Measurements from ENCODE around the gene MAPK8IP2. TPM values are rescaled to one million over a fixed set of nuclear protein-coding genes. Genes with fewer than 3 reads are reported as not detected.

MAPK8IP2 gene
- total and polyA plus RNA-seq, 2 of the 4 experiments (the other 2 are of a cell fraction) = under 0.01 to 0.14 TPM

DNA sequence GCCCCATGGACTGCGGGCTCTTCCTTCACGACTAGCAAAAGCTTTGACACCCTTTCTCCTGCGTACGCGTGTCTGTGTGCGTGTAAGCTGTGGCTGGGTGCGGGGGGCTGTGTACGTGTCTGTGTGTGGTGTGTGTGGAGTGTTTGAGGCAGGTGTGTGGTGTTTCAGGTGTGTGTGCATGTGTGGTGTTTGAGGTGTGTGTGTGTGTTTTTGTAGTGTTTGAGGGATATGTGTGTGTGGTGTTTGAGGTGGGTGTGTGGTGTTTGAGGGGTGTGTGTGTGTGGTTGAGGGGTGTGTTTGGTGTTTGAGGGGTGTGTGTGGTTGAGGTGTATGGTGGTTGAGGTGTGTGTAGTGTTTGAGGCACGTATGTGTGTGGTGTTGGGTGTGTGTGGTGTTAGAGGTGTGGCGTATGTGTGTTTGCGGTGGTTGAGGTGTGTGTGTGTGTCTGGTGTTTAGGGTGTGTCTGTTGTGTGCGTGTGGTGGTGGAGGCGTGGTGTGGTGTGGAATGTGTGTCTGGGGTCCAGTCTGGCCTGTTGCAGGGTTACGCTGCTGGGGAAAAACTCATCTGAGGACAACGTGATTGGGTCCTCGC lies 28.0 kb downstream of the MAPK8IP2 start:
- Histone ChIP-seq H3K79me1 (ENCODE audit: low read depth in 1 of 2, low read length in 2 of 2) (peaks cover 6 to 24% of the 10 kb centered on the region in 2 experiments; a peak in 2 of 4 replicates), H3K18ac (ENCODE audit: low read depth, low read length) (0 out of 2 replicates have a peak overlapping the region, but pooled peaks have one; percentile 5), H3K23ac (ENCODE audit: low read depth, low read length) (peak overlapping the region; percentile 91), H2AK9ac (replicated peaks; ENCODE audit: low read depth, low read length, poor library complexity) (peak overlapping the region; percentile 89), H3K14ac (replicated peaks; ENCODE audit: low read depth, low read length) (peak overlapping the region; percentile 93), H3K9me1 (ENCODE audit: insufficient read depth, low read length) (peaks cover 9% of the 10 kb centered on the region), H3K4me3 (ENCODE audit: insufficient read depth, low read depth, low read length) (peak overlapping the region; percentile 89), H4K20me1 (ENCODE audit: insufficient read depth, low read length) (0 out of 2 replicates have a peak, but pooled peaks cover 4% of the 10 kb centered on the region), H3K4ac (ENCODE audit: low read depth, low read length) (peak overlapping the region; percentile 87), H3K4me1 (ENCODE audit: control insufficient read depth, insufficient read depth, low read length) (peaks cover 9% of the 10 kb centered on the region; the same call in 1 of the 2 replicates), H4K8ac (ENCODE audit: low read depth in 2 of 2, low read length in 2 of 2) (peak overlapping the region; percentile 22 to 89; a peak in 2 of 4 replicates), H2BK5ac (ENCODE audit: low read depth, low read length, poor library complexity, severe bottlenecking) (peak overlapping the region; percentile 46), H4K91ac (ENCODE audit: insufficient read depth, low read depth, low read length) (peak overlapping the region; percentile 47), H3K36me3 (ENCODE audit: control insufficient read depth, insufficient read depth, low read length) (peaks cover 2% of the 10 kb centered on the region; the same call in 1 of the 2 replicates), H4K5ac (ENCODE audit: low read depth, low read length) (peak overlapping the region; percentile 4), H2BK15ac (ENCODE audit: low read depth, low read length) (peak overlapping the region; percentile 65; the same call in 1 of the 3 replicates), H3K9me3 (ENCODE audit: control insufficient read depth, insufficient read depth, low read length) (no peaks in the 10 kb centered on the region), H3K9ac (ENCODE audit: low read depth, low read length) (peak overlapping the region; percentile 74), H2BK20ac (ENCODE audit: low read depth, low read length) (no peak overlapping the region), H3K56ac (ENCODE audit: extremely low read depth, insufficient read depth, low read length) (peak overlapping the region; percentile 16; the same call in 1 of the 2 replicates), H2AK5ac (ENCODE audit: low read depth, low read length) (peak overlapping the region; percentile 98), H3K4me2 (ENCODE audit: low read depth, low read length) (peak overlapping the region; percentile 95), H3K27me3 (ENCODE audit: control insufficient read depth, insufficient read depth, low read length) (peaks cover 4% of the 10 kb centered on the region), H2AFZ (replicated peaks; ENCODE audit: low read length, poor library complexity) (peak overlapping the region; percentile 100), H2BK120ac (ENCODE audit: low read depth, low read length) (no peak overlapping the region), H3K27ac (ENCODE audit: insufficient read depth, low read length) (peak overlapping the region; percentile 16)
- TF ChIP-seq RCOR1 (IDR thresholded peaks at IDR 0.05; ENCODE audit: insufficient replicate concordance, low read length) = no peak
- TF ChIP-seq, protein P1, sequence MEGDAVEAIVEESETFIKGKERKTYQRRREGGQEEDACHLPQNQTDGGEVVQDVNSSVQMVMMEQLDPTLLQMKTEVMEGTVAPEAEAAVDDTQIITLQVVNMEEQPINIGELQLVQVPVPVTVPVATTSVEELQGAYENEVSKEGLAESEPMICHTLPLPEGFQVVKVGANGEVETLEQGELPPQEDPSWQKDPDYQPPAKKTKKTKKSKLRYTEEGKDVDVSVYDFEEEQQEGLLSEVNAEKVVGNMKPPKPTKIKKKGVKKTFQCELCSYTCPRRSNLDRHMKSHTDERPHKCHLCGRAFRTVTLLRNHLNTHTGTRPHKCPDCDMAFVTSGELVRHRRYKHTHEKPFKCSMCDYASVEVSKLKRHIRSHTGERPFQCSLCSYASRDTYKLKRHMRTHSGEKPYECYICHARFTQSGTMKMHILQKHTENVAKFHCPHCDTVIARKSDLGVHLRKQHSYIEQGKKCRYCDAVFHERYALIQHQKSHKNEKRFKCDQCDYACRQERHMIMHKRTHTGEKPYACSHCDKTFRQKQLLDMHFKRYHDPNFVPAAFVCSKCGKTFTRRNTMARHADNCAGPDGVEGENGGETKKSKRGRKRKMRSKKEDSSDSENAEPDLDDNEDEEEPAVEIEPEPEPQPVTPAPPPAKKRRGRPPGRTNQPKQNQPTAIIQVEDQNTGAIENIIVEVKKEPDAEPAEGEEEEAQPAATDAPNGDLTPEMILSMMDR (conservative IDR thresholded peaks at IDR 0.05; ENCODE audit: low read depth, low read length) = no peak
- TF ChIP-seq MAZ (IDR thresholded peaks at IDR 0.05; ENCODE audit: borderline replicate concordance, low read depth, low read length) = no peak
- no peak for TF ChIP-seq CEBPB (IDR thresholded peaks at IDR 0.05; ENCODE audit: low read depth, low read length)
- no peak for TF ChIP-seq MAFK (IDR thresholded peaks at IDR 0.05; ENCODE audit: low read depth, low read length)
- TF ChIP-seq, protein P2, sequence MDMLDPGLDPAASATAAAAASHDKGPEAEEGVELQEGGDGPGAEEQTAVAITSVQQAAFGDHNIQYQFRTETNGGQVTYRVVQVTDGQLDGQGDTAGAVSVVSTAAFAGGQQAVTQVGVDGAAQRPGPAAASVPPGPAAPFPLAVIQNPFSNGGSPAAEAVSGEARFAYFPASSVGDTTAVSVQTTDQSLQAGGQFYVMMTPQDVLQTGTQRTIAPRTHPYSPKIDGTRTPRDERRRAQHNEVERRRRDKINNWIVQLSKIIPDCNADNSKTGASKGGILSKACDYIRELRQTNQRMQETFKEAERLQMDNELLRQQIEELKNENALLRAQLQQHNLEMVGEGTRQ (IDR thresholded peaks at IDR 0.05; ENCODE audit: low read depth, low read length) = no peak
- TF ChIP-seq SMC3 (IDR thresholded peaks at IDR 0.05; ENCODE audit: low read depth, low read length) = no peak
- TF ChIP-seq FOS (IDR thresholded peaks at IDR 0.05; ENCODE audit: low read depth, low read length) = no peak
- no peak for TF ChIP-seq NFE2L2 (IDR thresholded peaks at IDR 0.05; ENCODE audit: low read depth, low read length)
- TF ChIP-seq, protein P3, sequence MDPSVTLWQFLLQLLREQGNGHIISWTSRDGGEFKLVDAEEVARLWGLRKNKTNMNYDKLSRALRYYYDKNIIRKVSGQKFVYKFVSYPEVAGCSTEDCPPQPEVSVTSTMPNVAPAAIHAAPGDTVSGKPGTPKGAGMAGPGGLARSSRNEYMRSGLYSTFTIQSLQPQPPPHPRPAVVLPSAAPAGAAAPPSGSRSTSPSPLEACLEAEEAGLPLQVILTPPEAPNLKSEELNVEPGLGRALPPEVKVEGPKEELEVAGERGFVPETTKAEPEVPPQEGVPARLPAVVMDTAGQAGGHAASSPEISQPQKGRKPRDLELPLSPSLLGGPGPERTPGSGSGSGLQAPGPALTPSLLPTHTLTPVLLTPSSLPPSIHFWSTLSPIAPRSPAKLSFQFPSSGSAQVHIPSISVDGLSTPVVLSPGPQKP (IDR thresholded peaks at IDR 0.05; ENCODE audit: borderline replicate concordance, low read depth, low read length) = no peak
- ChIA-PET CTCF (interaction anchor here (0.5 to 0.6 kb wide), 2 partner anchors 38 to 203 kb away, joined by 3 to 4 read pairs; no protein-coding TSS in a partner anchor), POLR2A (ENCODE audit: unreplicated experiment) (no interaction called here)
- intact Hi-C loops (cut with micrococcal nuclease) = loop anchor here (2.0 kb wide), 1 partner anchor 46 kb away; the partner anchor contains the start of gene CHKB
- in situ Hi-C loops (cut with MboI; ENCODE audit: low sequenced_read_pairs) = no loop called here
- no TSS peak for BruUV-seq (replicated peaks)
- DNase-seq (no peak), ATAC-seq (ENCODE audit: low read depth) (no peak)
- 36% methylated on average over 4 of the region's 16 CpGs; no CpG with 5 or more reads in 1 of the 2 experiments for WGBS, 2 experiments (ENCODE audit: extremely low coverage in 2 of 2, insufficient read length in 1 of 2)
- dilution Hi-C loops (cut with HindIII; ENCODE audit: low sequenced_read_pairs, unreplicated experiment) = no loop called here
